ENCODE data around the gene PDCD1LG2.
"Not testable (repeated sequence)": the region's sequence is repeated elsewhere in the genome, so short reads cannot be mapped to it uniquely, and the experiment has no call there.

Gene PDCD1LG2

GRCh38 chr9:5510360-5510931 is at the start of gene PDCD1LG2:
Gene PDCD1LG2 (plus strand): TSS chr9:5510531. CDS start chr9:5522547, 12,016 bp downstream.
- no peak for DNase-seq

- DNase-seq = not testable (repeated sequence)
Measured at GRCh38 chr9:5464831-5465330, 45.5 kb upstream of the PDCD1LG2 start.

- no peak for DNase-seq
Measured at GRCh38 chr9:5466005-5466404, 44.3 kb upstream of the PDCD1LG2 start.

- no peak for DNase-seq
Measured at GRCh38 chr9:5466766-5467165, 43.6 kb upstream of the PDCD1LG2 start.

GRCh38 chr9:5468850-5469249 is 41.5 kb upstream of the PDCD1LG2 start:
- no peak for DNase-seq

GRCh38 chr9:5470122-5470521 is 40.2 kb upstream of the PDCD1LG2 start:
- no peak for DNase-seq

- no peak for DNase-seq
Measured at GRCh38 chr9:5470816-5471215, 39.5 kb upstream of the PDCD1LG2 start.

GRCh38 chr9:5475611-5476010 is 34.7 kb upstream of the PDCD1LG2 start:
- not testable (repeated sequence) for DNase-seq

GRCh38 chr9:5478206-5478605 is 32.1 kb upstream of the PDCD1LG2 start:
- DNase-seq = no peak

- DNase-seq = no peak
Measured at GRCh38 chr9:5479994-5480694, 30.2 kb upstream of the PDCD1LG2 start.

GRCh38 chr9:5480919-5481318 is 29.4 kb upstream of the PDCD1LG2 start:
- DNase-seq = no peak

GRCh38 chr9:5481322-5482040 is 28.9 kb upstream of the PDCD1LG2 start:
- no peak for DNase-seq

GRCh38 chr9:5482194-5482593 is 28.1 kb upstream of the PDCD1LG2 start:
- no peak for DNase-seq

GRCh38 chr9:5483306-5483705 is 27.0 kb upstream of the PDCD1LG2 start:
- no peak for DNase-seq

GRCh38 chr9:5485378-5486085 is 24.8 kb upstream of the PDCD1LG2 start:
- no peak for DNase-seq

- no peak for DNase-seq
Measured at GRCh38 chr9:5486988-5487387, 23.3 kb upstream of the PDCD1LG2 start.

- DNase-seq = no peak
Measured at GRCh38 chr9:5488221-5489008, 21.9 kb upstream of the PDCD1LG2 start.

GRCh38 chr9:5489630-5490490 is 20.5 kb upstream of the PDCD1LG2 start:
- no peak for DNase-seq

- no peak for DNase-seq
Measured at GRCh38 chr9:5492965-5493678, 17.2 kb upstream of the PDCD1LG2 start.

- DNase-seq = no peak
Measured at GRCh38 chr9:5493679-5494511, 16.4 kb upstream of the PDCD1LG2 start.

Measured in NCI-H2081 (cell line).